NCI-H2029 (cell line): ENCODE measurements around the gene AGPAT3.

Experiments
- DNase-seq: peaks from one replicate; lab custom pipeline; 2025; lab: John Stamatoyannopoulos, UW

The AGPAT3 gene

DNA sequence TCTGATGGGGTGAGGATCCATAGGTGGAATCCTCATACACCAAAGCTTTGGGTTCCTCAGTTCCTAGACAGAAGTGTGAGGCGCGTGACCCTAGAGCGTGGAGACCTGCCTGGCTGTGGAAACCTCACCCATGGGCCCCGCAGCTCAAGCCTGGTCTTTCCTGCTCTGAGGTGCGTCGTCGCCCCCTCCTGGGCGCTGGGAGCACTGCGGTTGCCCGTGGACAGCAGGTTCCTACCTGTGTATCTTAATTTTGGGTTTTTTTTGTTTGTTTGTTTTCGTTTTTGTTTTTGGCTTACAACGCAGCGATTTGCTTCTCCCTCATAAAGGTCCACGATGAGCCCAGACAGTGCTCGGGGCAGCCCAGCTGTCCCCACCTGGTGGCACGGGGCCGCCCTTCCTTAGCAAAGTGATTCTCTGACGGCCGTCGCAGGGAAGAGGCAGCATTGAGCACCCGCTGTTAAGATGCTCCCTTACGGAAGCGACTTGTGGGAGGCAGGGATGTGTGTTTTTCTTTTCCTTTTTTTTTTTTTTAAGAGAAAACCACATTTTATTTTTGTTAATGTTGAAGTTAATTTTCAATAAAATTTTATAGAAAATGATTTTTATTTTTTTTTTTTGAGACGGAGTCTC is 110.6 kb downstream of the AGPAT3 start:
- peak; percentile 48 for DNase-seq

DNA sequence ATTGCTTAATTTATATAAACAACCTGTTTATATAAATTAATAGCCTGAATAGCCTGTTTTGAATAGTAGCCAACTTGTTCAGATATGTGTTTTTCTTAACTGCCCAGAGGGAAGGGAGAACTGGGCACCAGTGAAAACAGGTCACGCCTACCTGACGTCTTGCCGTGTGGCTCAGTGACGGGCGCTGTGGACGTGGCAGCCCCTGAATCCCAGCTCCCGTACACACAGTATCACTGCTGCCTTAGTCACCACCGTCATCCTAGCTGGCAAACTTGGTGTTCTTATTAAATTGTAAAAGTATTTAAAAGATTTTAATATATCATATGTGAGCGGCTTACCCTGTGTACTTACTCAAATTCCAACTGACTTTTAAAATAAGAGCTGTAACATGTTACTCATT is 111.6 kb downstream of the AGPAT3 start:
- no peak for DNase-seq

DNA sequence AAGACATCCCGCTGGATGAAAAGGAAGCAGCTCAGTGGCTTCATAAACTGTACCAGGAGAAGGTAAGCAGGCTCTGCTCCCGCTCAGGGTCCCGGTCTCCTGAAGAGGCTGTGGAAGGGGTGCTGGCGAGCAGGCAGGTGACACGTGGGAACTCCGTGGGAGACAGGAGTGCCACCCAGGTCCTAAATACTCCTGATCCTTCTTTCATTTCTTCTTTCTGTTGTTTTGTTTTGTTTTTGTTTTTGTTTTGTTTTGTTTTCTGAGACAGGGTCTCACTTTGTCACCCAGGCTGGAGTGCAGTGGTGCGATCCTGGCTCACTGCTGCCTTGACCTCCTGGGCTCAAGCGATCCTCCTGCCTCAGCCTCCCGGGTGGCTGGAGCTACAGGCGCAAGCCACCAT is 113.0 kb downstream of the AGPAT3 start:
- DNase-seq, result no peak

DNA sequence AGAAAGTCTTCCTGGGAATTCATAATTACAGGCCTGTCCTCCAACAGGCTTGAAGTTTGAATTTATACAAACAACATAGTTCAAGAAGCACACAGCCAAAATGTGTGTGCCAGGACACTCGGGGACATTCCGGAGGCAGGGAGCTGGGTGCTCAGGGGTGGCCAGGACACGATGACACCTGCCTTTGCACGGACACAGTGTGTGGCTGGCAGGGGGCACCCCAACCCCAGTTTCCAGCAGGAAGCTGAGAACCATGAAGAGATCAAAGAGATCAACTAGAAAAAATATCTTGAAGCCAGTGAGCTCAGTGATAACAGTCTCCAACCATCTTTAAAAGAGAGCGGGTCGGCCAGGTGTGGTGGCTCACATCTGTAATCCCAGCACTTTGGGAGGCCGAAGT is 114.6 kb downstream of the AGPAT3 start:
- DNase-seq, result no peak

DNA sequence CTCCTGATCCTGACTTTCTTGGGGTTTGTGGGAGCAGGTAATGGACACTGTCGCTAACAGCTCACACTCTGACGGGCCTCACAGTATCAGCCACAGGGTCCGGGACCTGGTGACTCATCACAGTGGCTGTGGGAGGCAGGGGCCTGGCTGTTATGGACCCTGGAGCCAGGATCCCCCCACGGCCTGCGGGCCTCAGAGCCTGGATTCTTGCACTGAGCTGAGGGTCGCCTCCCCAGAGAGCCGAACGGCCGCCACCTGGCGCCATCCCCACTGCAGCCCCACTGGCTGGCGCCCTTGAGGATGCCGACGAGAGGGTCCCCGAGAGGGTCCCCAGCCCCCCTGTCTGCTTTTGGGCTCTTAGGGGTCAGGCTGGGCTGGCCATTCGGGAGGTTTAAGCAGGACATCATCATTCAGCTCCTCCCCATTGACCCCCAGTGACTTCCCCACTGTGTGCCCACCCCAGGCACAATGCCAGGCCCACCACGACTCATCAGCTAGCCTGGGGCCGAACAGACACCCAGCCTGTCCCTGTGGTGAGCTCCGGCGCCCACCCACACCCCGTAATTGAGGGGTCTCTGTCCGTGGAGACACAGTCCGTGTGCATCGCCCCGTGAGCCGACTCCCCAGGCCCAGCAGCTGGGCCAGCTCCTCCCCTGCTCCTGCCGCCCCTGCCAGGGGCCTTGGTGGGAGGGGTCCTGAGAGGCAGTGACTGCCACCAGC is 116.3 kb downstream of the AGPAT3 start:
- DNase-seq, result no peak

DNA sequence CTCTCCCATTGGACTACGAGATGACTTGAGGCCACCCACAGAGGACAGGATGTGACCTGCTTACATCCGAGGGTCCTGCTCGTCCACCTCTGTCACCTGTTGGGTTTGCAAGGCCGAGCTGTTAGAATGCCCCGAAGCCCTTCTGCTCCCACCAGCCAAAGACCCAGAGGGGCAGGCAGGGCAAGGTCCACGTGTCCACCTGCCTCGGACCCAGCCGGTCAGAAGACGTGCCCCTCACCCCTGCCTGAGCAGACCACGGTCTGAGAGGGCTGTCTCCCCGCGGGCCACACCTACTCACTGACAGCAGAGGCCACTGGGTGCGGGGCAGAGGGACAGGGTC is 116.8 kb downstream of the AGPAT3 start:
- DNase-seq, result no peak

DNA sequence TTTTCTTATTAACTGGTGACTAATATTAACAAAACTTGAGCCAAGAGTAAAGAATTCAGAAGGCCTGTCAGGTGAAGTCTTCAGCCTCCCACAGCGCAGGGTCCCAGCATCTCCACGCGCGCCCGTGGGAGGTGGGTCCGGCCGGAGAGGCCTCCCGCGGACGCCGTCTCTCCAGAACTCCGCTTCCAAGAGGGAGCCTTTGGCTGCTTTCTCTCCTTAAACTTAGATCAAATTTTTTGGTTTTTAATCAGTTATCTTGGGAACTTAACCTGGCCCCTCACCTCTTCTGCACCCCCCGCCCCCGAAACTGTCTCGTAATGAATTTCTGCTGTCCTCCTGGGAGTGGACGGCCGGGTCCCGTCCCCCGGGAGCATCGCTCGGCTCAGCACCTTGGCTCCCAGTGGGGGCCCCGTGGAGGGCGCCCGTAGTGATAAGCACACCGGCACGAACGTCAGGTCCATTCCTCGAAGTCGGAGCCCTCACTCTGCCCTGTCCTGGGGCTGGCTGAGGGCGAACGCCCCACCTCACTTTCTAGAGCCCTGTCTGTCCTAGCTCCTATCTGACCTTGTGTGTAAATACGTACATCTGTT is 117.6 kb downstream of the AGPAT3 start:
- no peak for DNase-seq

DNA sequence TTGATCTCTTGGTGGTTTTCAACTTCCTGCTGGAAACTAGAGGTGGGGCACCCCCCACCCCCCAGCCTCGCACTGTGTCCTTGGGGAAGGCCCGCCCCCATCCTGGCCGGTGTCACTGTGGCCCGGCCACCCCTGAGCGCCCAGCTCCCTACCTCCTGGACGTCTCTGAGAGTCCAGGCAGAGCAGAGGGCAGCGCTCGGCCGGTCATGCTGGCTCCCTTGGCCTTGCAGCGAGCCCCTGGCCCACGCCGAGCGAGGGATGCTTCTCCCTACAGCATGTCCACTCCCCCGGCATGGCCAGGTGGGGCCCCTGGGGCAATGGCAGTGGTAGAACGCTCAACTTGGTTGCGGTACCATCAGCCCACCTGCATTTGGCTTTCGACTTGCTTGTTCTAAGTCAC is 118.4 kb downstream of the AGPAT3 start:
- DNase-seq, result no peak

DNA sequence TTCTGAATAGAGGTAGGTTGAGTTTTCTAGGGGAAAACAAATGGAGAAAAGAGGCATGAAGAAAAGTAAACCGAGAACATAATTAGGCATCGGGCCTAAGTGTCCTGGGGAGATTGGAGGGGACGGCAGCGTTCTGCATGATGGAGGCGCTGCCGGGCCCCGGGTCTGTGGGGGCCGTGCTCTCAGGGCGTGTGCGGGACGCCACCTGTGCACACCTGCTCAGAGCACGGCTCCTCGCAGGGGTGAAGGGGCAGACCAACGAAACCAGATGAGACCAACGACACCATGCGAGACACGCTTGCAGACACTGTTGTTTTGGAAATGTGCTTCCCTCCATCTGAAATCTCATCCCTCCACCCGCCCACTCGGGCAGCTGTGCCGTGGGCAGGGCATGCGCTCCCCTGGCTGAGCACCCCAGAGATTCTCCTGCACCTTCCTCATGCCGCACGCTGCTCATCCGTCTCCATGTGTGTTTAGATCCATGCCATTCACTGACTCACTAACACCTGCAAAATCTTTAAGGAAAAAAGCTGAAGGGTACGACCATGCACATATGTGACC is 118.9 kb downstream of the AGPAT3 start:
- DNase-seq, result no peak

DNA sequence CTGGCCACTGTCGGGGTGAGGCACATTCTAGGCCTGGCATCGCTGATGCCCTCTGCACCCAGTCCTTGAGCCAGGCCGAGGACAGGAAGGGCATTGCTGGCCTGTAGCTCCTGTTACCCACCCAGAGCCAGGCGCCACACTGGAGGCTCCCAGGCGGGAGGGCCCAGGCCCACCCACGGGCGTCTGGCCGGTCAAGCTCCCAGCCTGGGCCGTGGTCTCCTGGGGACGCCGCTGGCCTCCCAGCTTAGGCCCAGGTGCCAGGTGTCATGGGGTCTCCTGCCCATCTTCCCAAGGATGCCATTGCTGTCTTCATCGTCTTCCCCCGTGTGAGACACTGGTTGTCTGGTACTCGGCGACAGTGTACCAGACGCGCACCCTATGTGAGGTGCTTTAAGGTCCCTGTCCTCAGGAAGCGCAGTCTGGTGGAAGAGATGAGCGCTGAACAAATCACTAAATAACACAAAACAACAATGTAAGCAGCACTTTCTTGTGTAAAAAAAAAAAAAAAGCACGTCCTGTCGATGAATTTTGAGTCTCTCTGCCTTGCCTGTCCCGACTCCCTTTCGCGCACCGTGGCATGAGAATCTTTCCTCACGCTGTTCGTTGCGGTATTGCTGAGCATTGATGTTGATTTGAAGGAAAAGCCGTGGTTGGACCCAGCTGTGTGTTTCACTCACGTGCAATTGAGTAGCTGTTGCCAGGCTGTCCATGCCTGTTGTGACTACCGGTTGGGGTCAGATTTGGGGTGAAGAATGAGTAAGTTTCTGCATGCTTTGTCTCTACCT is 120.1 kb downstream of the AGPAT3 start:
- no peak for DNase-seq

DNA sequence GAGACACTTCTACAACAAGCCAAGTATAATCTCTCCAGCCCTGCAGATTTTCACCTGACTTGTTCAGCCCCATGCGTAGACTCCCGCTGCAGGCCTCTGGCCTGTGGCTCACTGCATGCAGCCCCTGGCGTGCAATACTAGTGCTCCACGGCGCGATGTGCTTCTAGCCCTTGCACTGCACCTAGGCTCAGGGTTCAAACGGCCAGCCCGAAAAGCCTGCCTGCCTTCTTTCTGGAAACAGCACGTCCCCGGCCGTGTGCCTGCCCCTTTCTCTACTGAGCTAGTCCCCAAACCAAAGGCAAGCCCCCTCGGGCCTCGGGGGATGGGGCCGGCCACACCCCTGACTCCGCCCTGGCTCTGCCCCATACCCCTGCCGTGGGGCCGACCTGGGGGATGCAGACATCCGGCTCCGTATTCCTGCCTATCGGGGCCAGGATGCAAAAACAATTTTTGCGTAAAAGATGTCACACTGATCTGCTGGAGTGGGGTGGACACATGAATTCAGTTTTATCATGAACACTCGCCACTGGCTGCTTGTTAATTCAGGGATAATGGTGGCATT is 120.7 kb downstream of the AGPAT3 start:
- DNase-seq, result no peak

DNA sequence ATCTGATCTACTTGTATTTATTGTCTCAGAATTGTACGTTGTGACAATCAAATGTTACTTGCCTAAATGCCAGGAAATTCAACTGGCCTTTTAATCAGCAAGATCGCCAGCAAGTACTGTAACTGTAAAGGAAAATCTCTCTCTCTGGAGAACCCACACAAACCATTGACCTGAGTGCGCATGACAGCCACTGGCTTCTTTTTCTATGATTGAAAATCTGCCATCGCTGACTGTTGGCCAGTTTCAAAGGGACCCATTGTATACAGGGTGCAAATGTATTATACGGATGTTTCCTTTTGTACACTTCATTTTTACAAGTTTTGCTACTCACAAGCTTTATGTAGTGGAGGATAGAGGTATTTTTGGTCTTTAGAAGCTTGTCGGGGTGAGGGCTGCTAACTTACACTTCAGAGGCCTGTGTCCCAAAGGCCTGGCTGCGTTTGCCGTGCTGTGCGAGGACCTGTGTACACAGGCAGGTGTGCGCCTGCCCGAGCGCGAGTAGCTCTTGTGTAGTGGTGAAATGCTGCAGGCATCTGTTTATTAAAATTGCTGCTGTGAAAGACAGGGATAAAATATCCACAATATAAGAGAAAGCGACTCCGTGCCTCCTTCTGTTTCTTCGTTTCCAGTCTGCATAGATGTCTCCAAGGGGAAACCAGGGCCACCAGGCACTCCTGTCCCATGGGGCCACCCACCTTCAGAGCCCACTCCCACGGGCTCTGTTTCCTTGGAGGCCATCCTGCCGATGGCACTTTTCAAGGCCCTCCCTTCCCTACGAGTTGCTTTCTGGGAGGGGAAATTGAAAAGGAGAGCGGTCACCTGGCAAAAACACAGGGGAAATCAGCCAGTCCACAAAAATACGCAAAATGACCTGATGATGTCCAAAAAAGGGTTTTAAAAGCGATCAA is 121.8 kb downstream of the AGPAT3 start:
- DNase-seq, result no peak

DNA sequence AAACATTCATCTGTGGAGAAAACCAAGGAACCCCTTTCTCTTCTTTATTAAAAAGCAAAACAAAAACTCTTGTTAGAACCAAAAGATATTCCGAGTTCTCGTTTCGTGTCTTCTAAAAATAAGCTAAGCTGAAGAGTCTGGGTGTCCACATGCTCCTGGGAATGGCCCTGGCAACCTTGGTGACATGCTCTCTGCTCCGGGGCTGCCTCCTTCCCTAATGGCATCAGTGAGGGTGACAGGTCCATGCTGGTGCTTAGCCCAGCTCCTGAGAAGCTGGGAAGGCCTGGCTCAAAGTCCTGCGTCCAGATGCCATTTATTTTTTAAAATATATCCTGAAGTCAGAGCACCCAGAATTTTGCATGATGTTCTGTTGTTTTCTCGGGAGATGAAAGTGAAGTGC is 122.5 kb downstream of the AGPAT3 start:
- DNase-seq, result no peak

DNA sequence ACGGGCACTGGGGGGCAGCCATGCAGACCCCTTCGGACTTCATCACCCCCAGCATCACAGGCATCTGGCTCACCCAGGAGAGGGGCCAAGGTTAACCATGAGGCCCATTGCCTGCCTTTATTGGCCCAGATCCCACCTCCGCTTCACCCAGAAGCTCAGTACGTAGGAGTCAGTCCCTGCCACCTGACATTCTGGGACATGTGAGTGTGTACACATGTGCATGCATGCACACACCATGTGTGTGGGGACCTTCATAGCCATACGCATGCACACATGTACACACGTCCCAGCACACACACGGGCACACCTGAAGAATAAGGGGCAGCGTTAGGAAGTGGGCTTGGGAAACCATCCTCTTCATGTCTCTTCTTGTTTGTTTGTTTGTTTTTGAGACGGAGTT is 123.0 kb downstream of the AGPAT3 start:
- no peak for DNase-seq

DNA sequence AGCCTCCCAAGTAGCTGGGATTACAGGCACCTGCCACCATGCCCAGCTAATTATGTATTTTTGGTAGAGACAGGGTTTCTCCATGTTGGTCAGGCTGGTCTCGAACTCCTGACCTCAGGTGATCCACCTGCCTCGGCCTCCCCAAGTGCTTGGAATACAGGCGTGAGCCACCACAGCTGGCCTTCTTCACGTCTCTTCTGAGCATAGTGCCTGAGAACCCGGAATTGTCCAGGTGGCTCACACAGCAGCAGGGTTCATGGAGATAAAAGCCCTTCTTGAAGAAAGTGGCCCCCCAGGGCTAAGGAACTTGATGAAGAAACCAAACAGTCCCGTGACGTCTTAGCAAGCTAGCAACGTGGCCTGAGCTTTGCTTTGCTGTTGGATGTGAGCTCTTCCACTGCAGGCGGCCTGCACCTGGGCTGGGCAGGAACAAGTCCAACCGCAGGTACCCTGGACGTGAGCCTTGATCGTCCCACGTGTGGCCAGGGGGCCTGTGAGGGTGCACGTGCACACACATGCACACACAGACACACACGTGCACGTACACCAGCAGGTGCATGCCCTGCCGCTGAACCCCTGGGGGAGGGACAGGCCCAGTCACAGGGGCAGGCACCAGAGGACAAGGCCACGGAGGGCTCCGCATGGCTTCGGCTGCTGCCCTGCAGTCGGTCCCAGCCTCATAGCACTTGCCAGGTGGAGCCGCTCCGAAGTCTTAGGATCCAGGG is 123.6 kb downstream of the AGPAT3 start:
- DNase-seq, result no peak

DNA sequence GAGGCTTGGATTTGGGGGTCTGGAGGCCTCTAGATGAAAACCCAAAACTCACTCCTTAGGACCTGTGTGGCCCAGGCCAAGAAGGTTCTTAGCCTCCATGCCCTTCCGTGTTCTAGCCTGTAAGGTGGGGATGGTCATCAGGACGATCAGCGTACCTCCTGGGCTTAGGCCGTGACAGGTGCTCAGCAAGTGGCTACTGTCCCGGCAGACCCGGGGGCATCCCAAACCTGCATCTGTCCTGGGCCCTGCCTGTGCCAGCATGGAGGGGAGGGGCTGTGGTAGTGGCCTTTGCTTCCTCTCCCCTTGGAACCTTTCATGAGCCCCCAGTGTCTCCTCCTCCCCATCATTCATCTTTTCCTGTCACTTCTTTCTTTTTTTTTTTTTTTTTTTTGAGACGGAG is 124.4 kb downstream of the AGPAT3 start:
- DNase-seq, result no peak

DNA sequence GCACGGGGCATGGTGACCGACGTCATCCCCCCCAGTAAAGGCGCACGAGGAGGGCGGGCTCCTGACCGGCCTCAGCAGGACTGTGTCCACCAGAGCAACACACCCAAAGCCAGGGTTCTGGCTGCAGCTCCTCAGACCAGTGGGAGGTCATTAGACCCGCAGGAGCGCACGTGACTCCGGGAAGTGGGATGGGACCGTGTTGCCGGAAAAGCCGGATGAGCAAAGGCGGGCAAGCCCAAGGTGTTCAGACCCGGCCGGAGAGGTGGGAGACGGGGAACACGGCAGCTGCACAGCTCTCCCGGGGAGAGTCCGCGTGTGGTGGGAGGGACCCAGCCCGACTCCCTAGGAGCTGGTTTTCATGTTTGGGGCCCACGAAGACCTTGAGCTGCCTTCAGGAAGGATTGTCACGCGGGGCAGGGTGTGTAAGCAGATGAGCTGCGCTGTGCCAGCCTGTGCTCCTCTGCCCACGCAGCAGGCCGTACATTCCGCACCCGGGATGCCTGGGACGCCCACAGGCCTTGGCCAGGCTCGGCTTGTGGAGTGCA is 126.5 kb downstream of the AGPAT3 start:
- DNase-seq, result peak; percentile 11

DNA sequence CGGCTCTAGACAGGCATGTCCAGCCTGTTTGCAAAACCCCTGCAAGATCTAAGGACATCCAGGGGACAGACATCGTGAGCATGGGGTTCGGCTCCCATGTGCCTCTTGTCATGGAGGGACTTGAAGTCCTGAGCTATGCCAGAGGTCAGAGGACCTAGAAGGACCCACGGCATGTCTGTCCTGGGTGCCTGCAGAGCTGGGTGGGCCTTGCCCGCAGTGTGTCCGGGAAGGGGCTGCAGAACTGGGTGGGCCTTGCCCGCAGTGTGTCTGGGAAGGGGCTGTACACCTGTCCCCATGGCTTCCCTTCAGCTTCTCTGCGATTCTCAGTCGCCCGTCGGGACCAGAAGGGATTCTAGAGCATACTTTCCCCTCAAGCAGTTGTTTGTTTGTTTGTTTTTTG is 127.1 kb downstream of the AGPAT3 start:
- DNase-seq, result no peak

DNA sequence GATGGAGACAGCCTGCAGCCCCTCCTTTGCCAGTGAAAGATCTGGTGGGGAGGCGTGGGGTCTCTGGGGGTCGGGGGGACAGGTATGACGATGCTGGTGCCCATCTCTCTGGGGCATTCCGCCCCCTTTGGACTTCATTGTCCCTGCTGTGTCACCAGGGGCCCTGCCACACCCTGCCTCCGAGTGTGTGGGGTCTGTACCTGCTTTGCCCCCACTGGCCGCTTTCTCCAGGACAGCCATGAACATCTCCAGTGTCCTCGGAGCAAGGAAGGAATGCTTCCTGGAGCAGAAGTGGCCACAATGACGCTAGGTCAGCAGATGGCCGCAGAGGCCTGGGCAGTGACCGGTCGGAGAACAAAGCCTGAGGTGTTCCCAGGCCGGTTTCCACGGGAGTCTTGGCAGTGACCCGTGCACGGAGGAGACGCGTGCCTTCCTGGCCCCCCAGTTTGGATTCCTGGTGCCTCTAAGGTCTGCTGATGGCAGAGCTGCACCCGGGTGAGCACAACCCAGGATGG is 128.5 kb downstream of the AGPAT3 start:
- DNase-seq, result no peak

DNA sequence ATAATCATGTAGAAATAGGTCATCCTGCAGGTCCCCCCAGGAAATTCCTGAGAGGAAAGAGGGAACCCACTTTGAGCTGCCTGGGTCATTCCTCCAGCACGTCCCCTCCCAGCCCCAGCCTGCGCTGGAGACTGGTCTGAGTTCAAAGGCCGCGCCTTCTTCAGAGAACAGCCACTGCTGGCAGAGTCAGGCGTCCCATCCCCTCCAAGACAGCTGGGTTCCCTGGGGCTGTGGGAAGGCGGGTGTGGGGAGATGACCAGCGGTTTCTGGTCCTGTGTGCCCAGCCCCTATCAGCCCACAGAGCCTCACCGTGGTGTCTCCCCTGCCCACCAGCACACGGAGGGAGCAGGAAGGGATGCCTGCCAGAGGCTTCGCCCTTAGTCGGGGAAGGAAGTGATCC is 129.1 kb downstream of the AGPAT3 start:
- DNase-seq, result no peak
